Measurements from ENCODE around the gene TSPEAR.
A peak's percentile ranks its signal among the peaks of the same experiment; 100 is the strongest.
"Not testable (repeated sequence)": the region's sequence is repeated elsewhere in the genome, so short reads cannot be mapped to it uniquely, and the experiment has no call there.

TSPEAR gene

DNA sequence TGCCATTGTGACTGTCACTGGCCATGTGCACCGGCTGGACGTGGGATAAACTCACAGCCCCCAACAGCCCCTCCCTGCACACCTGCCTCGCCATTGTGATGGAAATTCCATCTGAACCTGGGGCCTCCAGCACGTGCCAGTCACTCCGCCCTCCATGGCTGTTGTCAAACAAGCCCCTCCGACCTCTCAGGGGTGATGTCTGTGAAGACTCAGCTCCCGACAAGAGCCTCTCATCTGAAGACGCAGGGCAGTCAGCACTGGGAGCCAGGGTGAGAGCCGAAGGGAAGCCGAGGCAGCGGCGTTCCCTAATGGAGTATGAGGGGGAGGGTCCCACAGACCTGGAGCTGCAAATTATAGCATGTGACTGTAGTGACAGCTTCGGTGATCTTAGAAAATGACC lies 158.7 kb downstream of the TSPEAR start:
- H3K4me1 ChIP-seq, result no peaks in the 10 kb centered on the region
- intact Hi-C loops (cut with DNase I; ENCODE audit: low total_unique reads), result no loop called here
- TF ChIP-seq, protein P1, sequence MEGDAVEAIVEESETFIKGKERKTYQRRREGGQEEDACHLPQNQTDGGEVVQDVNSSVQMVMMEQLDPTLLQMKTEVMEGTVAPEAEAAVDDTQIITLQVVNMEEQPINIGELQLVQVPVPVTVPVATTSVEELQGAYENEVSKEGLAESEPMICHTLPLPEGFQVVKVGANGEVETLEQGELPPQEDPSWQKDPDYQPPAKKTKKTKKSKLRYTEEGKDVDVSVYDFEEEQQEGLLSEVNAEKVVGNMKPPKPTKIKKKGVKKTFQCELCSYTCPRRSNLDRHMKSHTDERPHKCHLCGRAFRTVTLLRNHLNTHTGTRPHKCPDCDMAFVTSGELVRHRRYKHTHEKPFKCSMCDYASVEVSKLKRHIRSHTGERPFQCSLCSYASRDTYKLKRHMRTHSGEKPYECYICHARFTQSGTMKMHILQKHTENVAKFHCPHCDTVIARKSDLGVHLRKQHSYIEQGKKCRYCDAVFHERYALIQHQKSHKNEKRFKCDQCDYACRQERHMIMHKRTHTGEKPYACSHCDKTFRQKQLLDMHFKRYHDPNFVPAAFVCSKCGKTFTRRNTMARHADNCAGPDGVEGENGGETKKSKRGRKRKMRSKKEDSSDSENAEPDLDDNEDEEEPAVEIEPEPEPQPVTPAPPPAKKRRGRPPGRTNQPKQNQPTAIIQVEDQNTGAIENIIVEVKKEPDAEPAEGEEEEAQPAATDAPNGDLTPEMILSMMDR (IDR thresholded peaks at IDR 0.05), result no peak
- H3K4me3 ChIP-seq, result no peak overlapping the region
- H3K27ac ChIP-seq, result no peak overlapping the region
- DNase-seq, result no peak
- H3K27me3 ChIP-seq, result peaks cover 0 to 58% of the 10 kb centered on the region in 2 donors
- H3K9me3 ChIP-seq, result peaks cover 0 to 7% (median 3%) of the 10 kb centered on the region in 3 donors
- no peaks in the 10 kb centered on the region for H3K36me3 ChIP-seq

GRCh38 chr21:44552136-44552535 lies 159.2 kb downstream of the TSPEAR start:
- H3K27me3 ChIP-seq, result peaks cover 0 to 53% of the 10 kb centered on the region in 2 donors
- H3K4me3 ChIP-seq, result no peak overlapping the region
- TF ChIP-seq, protein P1 (IDR thresholded peaks at IDR 0.05), result no peak
- DNase-seq, result peak; percentile 14 to 53
- H3K4me1 ChIP-seq, result no peaks in the 10 kb centered on the region
- no peak overlapping the region for H3K27ac ChIP-seq
- H3K36me3 ChIP-seq, result no peaks in the 10 kb centered on the region
- intact Hi-C loops (cut with DNase I; ENCODE audit: low total_unique reads), result no loop called here
- peaks cover 0 to 7% (median 3%) of the 10 kb centered on the region in 3 donors for H3K9me3 ChIP-seq

- Histone ChIP-seq H3K27me3 (peaks cover 0 to 47% of the 10 kb centered on the region in 2 donors), H3K27ac (no peak within 1 kb of the TSS), H3K4me3 (no peak within 1 kb of the TSS), H3K4me1 (no peaks in the 10 kb centered on the region), H3K36me3 (no peaks in the 10 kb centered on the region), H3K9me3 (peaks cover 5 to 11% (median 5%) of the 10 kb centered on the region in 3 donors)
- intact Hi-C loops (cut with DNase I; ENCODE audit: low total_unique reads), result no loop called here
- DNase-seq, result peak; percentile 17 to 55
- TF ChIP-seq, protein P1 (IDR thresholded peaks at IDR 0.05), result no peak
Observed at GRCh38 chr21:44551340-44551961, 159.9 kb downstream of the TSPEAR start, which contains the start of gene KRTAP10-2. KRTAP10-2 (minus strand) TSS chr21:44551505; CDS start chr21:44551458, 47 bp downstream.

GRCh38 chr21:44550807-44551206 lies 160.6 kb downstream of the TSPEAR start:
- DNase-seq, result peak in 1 of 2 donors; percentile 5
- H3K4me3 ChIP-seq, result no peak overlapping the region
- peaks cover 0 to 41% of the 10 kb centered on the region in 2 donors for H3K27me3 ChIP-seq
- peaks cover 6 to 16% (median 9%) of the 10 kb centered on the region in 3 donors for H3K9me3 ChIP-seq
- H3K27ac ChIP-seq, result no peak overlapping the region
- no peaks in the 10 kb centered on the region for H3K4me1 ChIP-seq
- no peaks in the 10 kb centered on the region for H3K36me3 ChIP-seq
- intact Hi-C loops (cut with DNase I; ENCODE audit: low total_unique reads), result no loop called here
- TF ChIP-seq, protein P1 (IDR thresholded peaks at IDR 0.05), result no peak

- DNase-seq, result peak; percentile 16 to 55
- H3K27ac ChIP-seq; H3K36me3 ChIP-seq; H3K4me3 ChIP-seq; H3K4me1 ChIP-seq; intact Hi-C loops (cut with DNase I; ENCODE audit: low total_unique reads): not testable (repeated sequence)
- Histone ChIP-seq H3K9me3 (peaks cover 6 to 14% (median 9%) of the 10 kb centered on the region in 3 donors), H3K27me3 (peaks cover 0 to 36% of the 10 kb centered on the region in 2 donors)
Observed at GRCh38 chr21:44550285-44550684, 161.1 kb downstream of the TSPEAR start.

DNA sequence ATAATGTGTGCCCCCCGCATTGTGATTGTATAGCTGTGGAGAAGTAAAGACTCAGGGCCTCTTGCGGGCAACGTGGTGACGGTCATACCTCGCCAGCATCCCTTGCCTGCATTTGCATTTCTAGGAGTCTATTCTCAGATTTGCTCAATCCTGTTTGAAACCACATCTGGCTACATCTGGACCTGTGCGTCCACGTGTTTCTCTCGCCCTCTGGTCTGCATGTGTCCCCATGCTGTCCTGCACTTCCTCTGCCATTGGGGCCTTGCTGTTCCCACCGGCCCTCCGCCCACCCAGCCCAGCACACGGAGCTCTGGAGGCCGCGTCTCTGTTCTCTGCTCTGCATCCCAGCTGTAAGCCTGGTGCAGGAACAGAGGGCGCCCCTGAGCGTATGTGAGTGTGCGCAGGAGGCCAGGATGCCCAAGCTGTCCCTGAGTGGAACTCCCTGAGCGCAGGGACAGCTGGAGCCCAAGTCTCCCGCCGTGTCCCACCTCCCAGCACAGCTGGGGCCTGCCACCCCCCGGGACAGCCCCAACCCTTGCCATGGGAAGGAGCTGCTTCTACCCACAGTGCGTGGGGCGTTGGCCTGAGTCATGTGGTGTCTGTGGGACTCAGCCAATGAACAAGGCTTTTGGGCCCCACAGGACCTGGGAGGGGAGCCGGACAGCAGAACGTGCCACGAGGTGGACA lies 161.7 kb downstream of the TSPEAR start:
- DNase-seq, result peak; percentile 12 to 53
- intact Hi-C loops (cut with DNase I; ENCODE audit: low total_unique reads), result no loop called here
- H3K27me3 ChIP-seq, result peaks cover 0 to 33% of the 10 kb centered on the region in 2 donors

More for the DNA sequence above, 161.7 kb downstream of the TSPEAR start:
- Histone ChIP-seq H3K4me3 (no peak overlapping the region), H3K36me3 (no peaks in the 10 kb centered on the region), H3K9me3 (peaks cover 6 to 13% (median 9%) of the 10 kb centered on the region in 3 donors), H3K27ac (no peak overlapping the region), H3K4me1 (no peaks in the 10 kb centered on the region)
- TF ChIP-seq, protein P1 (IDR thresholded peaks at IDR 0.05), result no peak

Data from tibial artery (tissue), 4 donors.